NB4 (cell line): ENCODE measurements around the gene GNPNAT1.

Experiments used
- DNase-seq: peaks from one replicate; pipeline ENCODE4 v3.0.0; 2010; ENCODE audit warnings: low read depth
- H3K4me3 ChIP-seq: one replicate; pipeline ENCODE4 v1.5.1; 2011; ENCODE audit warnings: mild to moderate bottlenecking, low read depth, low read length, moderate library complexity
- MYC ChIP-seq: IDR thresholded peaks from 2 replicates; pipeline ENCODE4 v1.6.1; 2011; ENCODE audit warnings: low read depth, low read length
- POLR2A ChIP-seq: IDR thresholded peaks from 2 replicates; pipeline ENCODE4 v1.6.1; 2011; ENCODE audit warnings: mild to moderate bottlenecking; ENCODE audit not compliant: insufficient read length; ENCODE audit errors: extremely low read depth
- TF ChIP-seq, protein P1 (sequence below): IDR thresholded peaks from one replicate; pipeline ENCODE4 v1.5.1; 2012; ENCODE audit warnings: low read depth, low read length
- TF ChIP-seq, protein P2 (sequence below): IDR thresholded peaks from 2 replicates; pipeline ENCODE4 v1.6.1; 2011; ENCODE audit warnings: low read depth, low read length

Gene GNPNAT1

DNA sequence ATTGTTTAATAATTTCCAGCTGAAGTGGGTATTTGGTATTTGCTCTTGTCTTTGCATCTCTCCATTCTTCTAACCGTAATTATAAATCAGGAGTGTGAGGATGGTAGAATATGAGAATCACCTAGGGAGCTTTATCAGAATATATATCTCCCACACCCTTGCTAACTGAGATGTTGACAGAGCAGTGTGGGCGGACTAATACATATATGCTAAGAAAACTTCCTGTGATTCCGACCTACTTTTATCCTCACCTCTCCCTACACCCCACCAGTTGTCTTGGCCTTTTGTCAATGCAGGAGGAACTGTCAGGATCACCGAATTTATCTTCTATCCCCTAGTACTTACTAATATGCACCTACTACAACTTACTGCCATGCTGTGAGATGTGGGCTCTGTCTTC, 14.7 kb upstream of the GNPNAT1 start:
- no peak overlapping the region for H3K4me3 ChIP-seq
- no peak for DNase-seq
- TF ChIP-seq POLR2A (no peak), MYC (no peak)
- TF ChIP-seq, protein P1, sequence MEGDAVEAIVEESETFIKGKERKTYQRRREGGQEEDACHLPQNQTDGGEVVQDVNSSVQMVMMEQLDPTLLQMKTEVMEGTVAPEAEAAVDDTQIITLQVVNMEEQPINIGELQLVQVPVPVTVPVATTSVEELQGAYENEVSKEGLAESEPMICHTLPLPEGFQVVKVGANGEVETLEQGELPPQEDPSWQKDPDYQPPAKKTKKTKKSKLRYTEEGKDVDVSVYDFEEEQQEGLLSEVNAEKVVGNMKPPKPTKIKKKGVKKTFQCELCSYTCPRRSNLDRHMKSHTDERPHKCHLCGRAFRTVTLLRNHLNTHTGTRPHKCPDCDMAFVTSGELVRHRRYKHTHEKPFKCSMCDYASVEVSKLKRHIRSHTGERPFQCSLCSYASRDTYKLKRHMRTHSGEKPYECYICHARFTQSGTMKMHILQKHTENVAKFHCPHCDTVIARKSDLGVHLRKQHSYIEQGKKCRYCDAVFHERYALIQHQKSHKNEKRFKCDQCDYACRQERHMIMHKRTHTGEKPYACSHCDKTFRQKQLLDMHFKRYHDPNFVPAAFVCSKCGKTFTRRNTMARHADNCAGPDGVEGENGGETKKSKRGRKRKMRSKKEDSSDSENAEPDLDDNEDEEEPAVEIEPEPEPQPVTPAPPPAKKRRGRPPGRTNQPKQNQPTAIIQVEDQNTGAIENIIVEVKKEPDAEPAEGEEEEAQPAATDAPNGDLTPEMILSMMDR, result no peak
- TF ChIP-seq, protein P2, sequence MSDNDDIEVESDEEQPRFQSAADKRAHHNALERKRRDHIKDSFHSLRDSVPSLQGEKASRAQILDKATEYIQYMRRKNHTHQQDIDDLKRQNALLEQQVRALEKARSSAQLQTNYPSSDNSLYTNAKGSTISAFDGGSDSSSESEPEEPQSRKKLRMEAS, result no peak

DNA sequence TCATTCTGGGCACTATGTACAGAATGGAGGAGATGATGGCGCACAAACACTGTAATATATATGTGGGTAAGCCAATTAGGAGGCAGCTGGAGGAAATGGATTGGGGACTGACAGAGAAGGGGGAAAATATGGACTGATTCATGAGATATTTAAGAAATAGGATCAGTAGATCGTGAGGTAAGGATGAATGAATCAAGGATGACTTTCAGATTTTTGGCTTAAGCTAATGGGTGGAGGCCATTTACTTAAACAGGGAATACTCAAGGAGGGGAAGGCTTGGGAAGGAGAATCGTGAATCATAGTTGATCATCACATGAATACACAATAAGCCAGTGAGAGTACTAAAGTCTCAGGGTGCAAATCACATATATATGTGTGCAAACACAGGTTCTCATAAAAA, 11.2 kb upstream of the GNPNAT1 start:
- TF ChIP-seq, protein P2, result no peak
- TF ChIP-seq, protein P1, result no peak
- TF ChIP-seq MYC, result no peak
- TF ChIP-seq POLR2A, result no peak
- no peak for DNase-seq
- no peak overlapping the region for H3K4me3 ChIP-seq

DNA sequence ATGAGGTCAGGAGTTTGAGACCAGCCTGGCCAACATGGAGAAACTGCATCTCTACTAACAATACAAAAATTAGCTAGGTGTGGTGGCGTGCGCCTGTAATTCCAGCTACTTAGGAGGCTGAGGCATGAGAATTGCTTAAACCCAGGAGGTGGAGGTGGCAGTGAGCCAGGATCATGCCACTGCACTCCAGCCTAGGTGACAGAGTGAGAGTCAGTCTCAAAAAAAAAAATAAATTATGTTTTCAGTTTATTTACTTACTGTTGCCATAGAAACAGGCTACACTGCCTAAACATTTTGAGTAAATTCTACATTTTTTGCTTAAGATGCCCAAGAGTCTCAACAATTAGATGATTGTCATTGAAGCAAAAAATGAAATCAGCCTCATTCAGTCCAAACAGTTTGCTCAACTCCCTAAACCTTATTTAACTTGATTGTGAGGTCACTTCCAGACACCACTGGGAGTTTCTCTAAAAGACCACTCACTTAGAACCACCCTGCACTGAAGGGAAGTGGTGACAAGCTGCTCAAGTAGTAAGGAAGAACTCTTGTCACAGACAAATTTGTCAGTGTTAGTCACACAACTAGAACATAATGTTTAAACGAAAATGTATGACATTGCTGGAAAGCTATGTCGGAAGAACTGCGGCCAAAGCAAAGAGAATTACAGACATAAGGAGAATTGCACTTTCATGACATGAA, 9.8 kb upstream of the GNPNAT1 start:
- H3K4me3 ChIP-seq, result no peak overlapping the region
- peak; percentile 28 for DNase-seq
- TF ChIP-seq, protein P1, result no peak
- no peak for TF ChIP-seq MYC
- TF ChIP-seq, protein P2, result no peak
- no peak for TF ChIP-seq POLR2A

DNA sequence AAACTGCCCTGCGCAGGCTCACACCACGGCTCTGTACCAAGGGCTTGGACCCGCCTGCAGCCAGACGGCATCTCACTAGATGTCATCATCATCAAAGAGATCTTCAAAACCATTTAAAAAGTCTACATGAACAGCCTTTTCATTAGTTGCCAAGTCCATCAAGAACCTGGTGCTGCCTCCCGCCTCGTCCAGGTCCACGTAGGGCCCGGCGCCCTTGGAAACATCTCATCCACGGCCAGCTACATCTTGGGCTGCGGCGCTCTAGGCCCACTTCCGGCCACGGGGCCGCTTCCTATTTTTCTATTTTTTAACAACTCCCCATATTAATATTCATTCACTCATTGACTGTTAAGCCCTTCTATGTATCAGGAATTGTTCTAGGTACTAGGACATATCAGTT, 7.4 kb upstream of the GNPNAT1 start:
- H3K4me3 ChIP-seq, result no peak overlapping the region

DNA sequence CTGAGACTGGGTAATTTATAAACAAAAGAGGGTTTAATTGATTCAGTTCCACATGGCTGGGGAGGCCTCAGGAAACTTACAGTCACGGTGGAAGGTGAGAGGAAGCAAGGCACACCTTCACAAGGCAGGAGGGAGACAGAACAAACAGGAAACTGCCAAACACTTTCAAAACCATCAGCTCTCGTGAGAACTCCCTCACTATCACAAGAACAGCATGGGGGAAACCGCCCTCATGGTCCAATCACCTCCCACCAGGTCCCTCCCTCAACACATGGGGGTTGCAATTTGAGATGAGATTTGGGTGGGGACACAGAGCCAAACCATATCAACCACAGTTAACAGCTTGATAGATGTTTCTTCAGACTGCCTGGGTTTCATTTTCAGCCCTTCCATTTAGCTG, 6.2 kb upstream of the GNPNAT1 start:
- no peak for DNase-seq
- H3K4me3 ChIP-seq, result no peak overlapping the region
- TF ChIP-seq, protein P1, result no peak
- TF ChIP-seq MYC, result no peak
- TF ChIP-seq POLR2A, result no peak
- TF ChIP-seq, protein P2, result no peak

More for the DNA sequence above, 7.4 kb upstream of the GNPNAT1 start:
- DNase-seq, result no peak
- TF ChIP-seq, protein P1, result no peak
- TF ChIP-seq, protein P2, result no peak
- TF ChIP-seq MYC (no peak), POLR2A (no peak)

DNA sequence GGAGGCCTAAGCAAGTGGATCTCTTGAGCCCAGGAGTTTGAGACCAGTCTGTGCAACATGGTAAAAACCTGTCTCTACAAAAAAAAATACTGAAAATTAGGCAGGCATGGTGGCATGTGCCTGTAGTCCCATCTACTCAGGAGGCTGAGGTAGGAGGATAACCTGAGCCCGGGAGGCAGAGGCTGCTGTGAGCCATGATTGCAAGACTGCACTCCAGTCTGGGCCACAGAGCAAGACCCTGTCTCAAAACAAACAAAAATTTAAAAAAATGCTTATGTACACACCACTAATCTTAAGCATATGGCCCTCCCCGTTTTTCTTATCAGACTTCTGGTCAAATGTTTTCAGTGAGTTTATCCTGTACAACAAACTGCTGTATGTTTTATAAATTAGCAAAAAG, 1.7 kb upstream of the GNPNAT1 start:
- no peak overlapping the region for H3K4me3 ChIP-seq
- no peak for TF ChIP-seq MYC
- TF ChIP-seq, protein P2, result no peak
- TF ChIP-seq, protein P1, result no peak
- TF ChIP-seq POLR2A, result no peak
- no peak for DNase-seq
